Upper lobe of left lung (tissue), 6 donors: Measurements from ENCODE around the gene LENG9. TPM values are rescaled to one million over a fixed set of nuclear protein-coding genes. Genes with fewer than 3 reads are reported as not detected.

Experiments used
- ATAC-seq, 2 donors: fragments of 200-7000 bp; cut with Tn5 transposase; one replicate each; pipeline ENCODE4 v1.9.1; 2022; ENCODE audit warnings: mild to moderate bottlenecking in 2 of 2, moderate library complexity in 2 of 2; ENCODE audit not compliant: low FRiP score in 2 of 2
- DNase-seq, 2 donors: peaks; one replicate each; pipeline ENCODE4 v3.0.0-alpha.2; 2019 to 2020
- H3K27ac ChIP-seq, 4 donors: fragments of 200-600 bp; sonication (generic); one replicate each; pipeline ENCODE4 v1.5.1; 2016 to 2019
- H3K27me3 ChIP-seq, 4 donors: fragments of 200-600 bp; sonication (generic); one replicate each; pipeline ENCODE4 v1.5.1; 2017 to 2019
- H3K36me3 ChIP-seq, 4 donors: fragments of 200-600 bp; sonication (generic); one replicate each; pipeline ENCODE4 v1.5.1; 2016 to 2019
- H3K4me1 ChIP-seq, 4 donors: fragments of 200-600 bp; sonication (generic); one replicate each; pipeline ENCODE4 v1.5.1; 2018 to 2019
- H3K4me3 ChIP-seq, 4 donors: fragments of 200-600 bp; sonication (generic); one replicate each; pipeline ENCODE4 v1.5.1; 2017 to 2019; ENCODE audit warnings: mild to moderate bottlenecking in 2 of 4, moderate library complexity in 1 of 4
- H3K9me3 ChIP-seq, 4 donors: fragments of 200-600 bp; sonication (generic); one replicate each; pipeline ENCODE4 v1.5.1; 2018 to 2019
- EP300 ChIP-seq, 4 donors: sonication (generic); formaldehyde crosslinking; IDR thresholded peaks; one replicate each; pipeline ENCODE4 v1.5.1; 2017; ENCODE audit warnings: antibody characterized with exemption in 4 of 4, control low read depth in 2 of 4
- POLR2A ChIP-seq, 4 donors: fragments of 450-650 bp; IDR thresholded peaks; one replicate each; pipeline ENCODE4 v1.5.1; 2016 to 2017; ENCODE audit warnings: antibody characterized with exemption in 4 of 4, mild to moderate bottlenecking in 2 of 4
- POLR2AphosphoS5 ChIP-seq, 2 donors: sonication (generic); formaldehyde crosslinking; IDR thresholded peaks; one replicate each; pipeline ENCODE4 v1.5.1; 2017; ENCODE audit warnings: antibody characterized with exemption in 2 of 2
- WGBS, 2 donors: methylation state at CpG; one replicate each; pipeline ENCODE4 v1.1.5; 2017 to 2018; 5-methylcytosine and 5-hydroxymethylcytosine counted together
- total RNA-seq, 6 donors: library from RNA; depleted of rRNA in 4 of 6; stranded (reverse); fragments of >200 nt in 4 of 6; gene quantifications; one replicate each; pipeline versions ENCODE4 v1.1.0 to v1.2.1, GENCODE V29; 2016 to 2021
- TF ChIP-seq, protein P1 (sequence below), 6 experiments: fragments of 450-650 bp in 4 of 6; fragments of 200-600 bp in 2 of 6; sonication (generic) in 2 of 6; IDR thresholded peaks; one replicate each; pipeline ENCODE4 v1.5.1; 2016 to 2019; ENCODE audit warnings: antibody characterized with exemption in 6 of 6
- donor health status: DM: no; HTN: no; CAD: no; lungs with moderate emphysema.
- donor health status: DM: no; HTN: yes; CAD: no; lungs with severe emphysema.

The LENG9 gene
- total RNA-seq, 6 donors from 2014 or later = 3.3 to 12.6 (median 9.1) TPM

DNA sequence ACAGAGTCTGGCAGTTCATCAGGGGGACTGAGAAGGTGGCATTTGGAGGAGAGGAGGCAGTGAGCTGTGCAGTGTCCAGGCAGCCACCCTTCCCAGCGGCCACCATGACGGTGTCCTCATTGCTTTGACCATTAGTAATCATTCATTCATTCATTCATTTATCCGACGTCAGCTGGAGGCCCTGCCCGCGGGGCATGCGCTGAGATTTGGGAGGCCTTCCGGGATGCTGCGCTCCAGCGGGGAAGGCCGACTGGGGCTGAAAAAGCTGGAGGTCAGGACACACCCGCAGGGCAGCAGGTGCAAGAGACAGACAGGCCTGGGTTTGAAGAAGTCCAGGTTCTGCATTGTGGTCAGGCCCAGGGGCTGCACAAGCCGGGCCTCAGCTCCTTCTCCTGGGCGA, 39.4 kb downstream of the LENG9 start:
- H3K27me3 ChIP-seq = peaks cover 1 to 23% (median 12%) of the 10 kb centered on the region in 4 donors
- 84 to 90% methylated on average over 8 to 14 of the region's 14 CpGs for WGBS, 2 donors
- no peak for TF ChIP-seq POLR2A (IDR thresholded peaks at IDR 0.05)
- TF ChIP-seq, protein P1, sequence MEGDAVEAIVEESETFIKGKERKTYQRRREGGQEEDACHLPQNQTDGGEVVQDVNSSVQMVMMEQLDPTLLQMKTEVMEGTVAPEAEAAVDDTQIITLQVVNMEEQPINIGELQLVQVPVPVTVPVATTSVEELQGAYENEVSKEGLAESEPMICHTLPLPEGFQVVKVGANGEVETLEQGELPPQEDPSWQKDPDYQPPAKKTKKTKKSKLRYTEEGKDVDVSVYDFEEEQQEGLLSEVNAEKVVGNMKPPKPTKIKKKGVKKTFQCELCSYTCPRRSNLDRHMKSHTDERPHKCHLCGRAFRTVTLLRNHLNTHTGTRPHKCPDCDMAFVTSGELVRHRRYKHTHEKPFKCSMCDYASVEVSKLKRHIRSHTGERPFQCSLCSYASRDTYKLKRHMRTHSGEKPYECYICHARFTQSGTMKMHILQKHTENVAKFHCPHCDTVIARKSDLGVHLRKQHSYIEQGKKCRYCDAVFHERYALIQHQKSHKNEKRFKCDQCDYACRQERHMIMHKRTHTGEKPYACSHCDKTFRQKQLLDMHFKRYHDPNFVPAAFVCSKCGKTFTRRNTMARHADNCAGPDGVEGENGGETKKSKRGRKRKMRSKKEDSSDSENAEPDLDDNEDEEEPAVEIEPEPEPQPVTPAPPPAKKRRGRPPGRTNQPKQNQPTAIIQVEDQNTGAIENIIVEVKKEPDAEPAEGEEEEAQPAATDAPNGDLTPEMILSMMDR (IDR thresholded peaks at IDR 0.05) = no peak
- no peak for TF ChIP-seq EP300 (IDR thresholded peaks at IDR 0.05)
- no peak for TF ChIP-seq POLR2AphosphoS5 (IDR thresholded peaks at IDR 0.05)

GRCh38 chr19:54422136-54422535, 41.4 kb downstream of the LENG9 start:
- 69 to 86% methylated on average over 15 to 20 of the region's 20 CpGs for WGBS, 2 donors
- no peak for ATAC-seq

More for the DNA sequence above, 39.4 kb downstream of the LENG9 start:
- ATAC-seq = no peak
- DNase-seq = peak in 1 of 2 donors; percentile 67
- H3K36me3 ChIP-seq = no peaks in the 10 kb centered on the region
- no peaks in the 10 kb centered on the region for H3K9me3 ChIP-seq
- no peak overlapping the region for H3K4me3 ChIP-seq
- peaks cover 0 to 3% (median 0%) of the 10 kb centered on the region in 4 donors for H3K4me1 ChIP-seq
- no peak overlapping the region for H3K27ac ChIP-seq

DNA sequence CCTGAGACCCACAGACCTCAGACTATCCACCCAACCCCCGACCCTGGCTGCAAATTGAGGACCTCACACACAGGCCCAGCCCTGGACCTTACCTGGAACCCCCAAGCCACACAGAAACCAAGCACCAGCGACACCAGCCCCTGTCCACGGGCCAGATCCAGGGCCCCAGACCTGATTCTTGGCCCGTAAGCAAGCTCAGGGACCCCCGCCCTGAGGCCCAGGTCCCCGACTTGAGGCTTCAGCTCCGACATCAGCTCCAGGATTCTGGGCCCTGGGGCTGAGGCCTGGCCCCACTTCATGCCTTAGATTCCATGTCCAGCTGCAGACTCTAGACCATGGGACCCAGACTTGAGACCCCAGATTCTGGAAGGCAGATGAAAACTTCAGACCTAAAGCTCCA, 42.1 kb downstream of the LENG9 start:
- no peak for ATAC-seq
- H3K27me3 ChIP-seq = peaks cover 1 to 26% (median 16%) of the 10 kb centered on the region in 4 donors

More at GRCh38 chr19:54422136-54422535, 41.4 kb downstream of the LENG9 start:
- TF ChIP-seq POLR2AphosphoS5 (IDR thresholded peaks at IDR 0.05) (no peak), POLR2A (IDR thresholded peaks at IDR 0.05) (no peak), EP300 (IDR thresholded peaks at IDR 0.05) (no peak)
- TF ChIP-seq, protein P1 (IDR thresholded peaks at IDR 0.05) = no peak
- Histone ChIP-seq H3K27ac (no peak overlapping the region), H3K27me3 (peaks cover 1 to 20% (median 13%) of the 10 kb centered on the region in 4 donors), H3K36me3 (no peaks in the 10 kb centered on the region), H3K4me1 (peaks cover 5 to 9% (median 8%) of the 10 kb centered on the region in 4 donors), H3K4me3 (no peak overlapping the region), H3K9me3 (no peaks in the 10 kb centered on the region)
- DNase-seq = peak in 1 of 2 donors; percentile 70

GRCh38 chr19:54421169-54421516, 42.4 kb downstream of the LENG9 start:
- no peaks in the 10 kb centered on the region for H3K36me3 ChIP-seq
- no peak for DNase-seq
- H3K27me3 ChIP-seq = peaks cover 1 to 29% (median 17%) of the 10 kb centered on the region in 4 donors
- H3K4me3 ChIP-seq = no peak overlapping the region
- peaks cover 5 to 9% (median 8%) of the 10 kb centered on the region in 4 donors for H3K4me1 ChIP-seq
- H3K27ac ChIP-seq = no peak overlapping the region
- TF ChIP-seq EP300 (IDR thresholded peaks at IDR 0.05) (no peak), POLR2A (IDR thresholded peaks at IDR 0.05) (no peak), POLR2AphosphoS5 (IDR thresholded peaks at IDR 0.05) (no peak)
- TF ChIP-seq, protein P1 (IDR thresholded peaks at IDR 0.05) = no peak
- no peaks in the 10 kb centered on the region for H3K9me3 ChIP-seq
- 38 to 56% methylated on average over 3 to 9 of the region's 9 CpGs for WGBS, 2 donors
- ATAC-seq = no peak

More for the DNA sequence above, 42.1 kb downstream of the LENG9 start:
- WGBS, 2 donors = 76 to 86% methylated on average over 6 to 7 of the region's 7 CpGs
- Histone ChIP-seq H3K36me3 (no peaks in the 10 kb centered on the region), H3K4me3 (no peak overlapping the region), H3K9me3 (no peaks in the 10 kb centered on the region), H3K4me1 (peaks cover 5 to 9% (median 8%) of the 10 kb centered on the region in 4 donors), H3K27ac (no peak overlapping the region)
- TF ChIP-seq, protein P1 (IDR thresholded peaks at IDR 0.05) = no peak
- no peak for TF ChIP-seq POLR2AphosphoS5 (IDR thresholded peaks at IDR 0.05)
- no peak for TF ChIP-seq EP300 (IDR thresholded peaks at IDR 0.05)
- TF ChIP-seq POLR2A (IDR thresholded peaks at IDR 0.05) = no peak
- DNase-seq = no peak
